GM18519 (cell line): ENCODE data around the gene SLC43A3.

Source experiments
- ATAC-seq: cut with Tn5 transposase; IDR thresholded peaks from one replicate; pipeline ENCODE4 v1.9.1; 2021; ENCODE audit warnings: mild to moderate bottlenecking, moderate library complexity; ENCODE audit not compliant: unreplicated experiment, low FRiP score

The SLC43A3 gene

GRCh38 chr11:57426929-57427726 is at the start of gene SLC43A3:
Gene SLC43A3, minus strand, starts transcription at chr11:57427121. Its CDS starts 949 bp downstream, at chr11:57426172.
- peak; percentile 35 for ATAC-seq

DNA sequence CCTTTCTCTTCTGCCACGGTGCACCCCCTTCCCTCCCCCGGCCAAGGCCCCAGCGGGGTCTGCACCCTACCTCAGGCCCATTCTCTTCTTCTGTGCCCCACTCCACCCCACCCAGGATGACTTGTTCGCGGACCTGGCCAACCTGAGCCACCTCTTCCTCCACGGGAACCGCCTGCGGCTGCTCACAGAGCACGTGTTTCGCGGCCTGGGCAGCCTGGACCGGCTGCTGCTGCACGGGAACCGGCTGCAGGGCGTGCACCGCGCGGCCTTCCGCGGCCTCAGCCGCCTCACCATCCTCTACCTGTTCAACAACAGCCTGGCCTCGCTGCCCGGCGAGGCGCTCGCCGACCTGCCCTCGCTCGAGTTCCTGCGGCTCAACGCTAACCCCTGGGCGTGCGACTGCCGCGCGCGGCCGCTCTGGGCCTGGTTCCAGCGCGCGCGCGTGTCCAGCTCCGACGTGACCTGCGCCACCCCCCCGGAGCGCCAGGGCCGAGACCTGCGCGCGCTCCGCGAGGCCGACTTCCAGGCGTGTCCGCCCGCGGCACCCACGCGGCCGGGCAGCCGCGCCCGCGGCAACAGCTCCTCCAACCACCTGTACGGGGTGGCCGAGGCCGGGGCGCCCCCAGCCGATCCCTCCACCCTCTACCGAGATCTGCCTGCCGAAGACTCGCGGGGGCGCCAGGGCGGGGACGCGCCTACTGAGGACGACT is 49.3 kb upstream of the SLC43A3 start:
- ATAC-seq = peak; percentile 23

DNA sequence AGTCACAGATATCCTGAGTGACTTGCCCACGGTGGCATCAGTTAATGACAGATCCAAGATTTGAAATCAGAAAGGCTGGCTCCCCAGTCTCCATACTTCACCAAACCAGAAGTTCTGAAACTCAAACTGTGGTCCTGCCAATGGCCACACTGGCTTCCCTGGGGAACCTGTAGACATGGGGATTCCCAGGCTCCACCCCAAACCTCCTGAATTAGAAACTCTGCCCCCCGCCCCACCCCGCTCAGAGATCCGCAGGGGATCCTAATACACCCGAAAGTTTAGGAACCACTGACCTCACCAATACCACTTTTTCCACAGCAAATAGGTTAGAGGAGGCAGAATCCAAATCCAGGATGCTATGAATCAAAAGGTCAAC is 48.7 kb upstream of the SLC43A3 start:
- ATAC-seq = no peak

DNA sequence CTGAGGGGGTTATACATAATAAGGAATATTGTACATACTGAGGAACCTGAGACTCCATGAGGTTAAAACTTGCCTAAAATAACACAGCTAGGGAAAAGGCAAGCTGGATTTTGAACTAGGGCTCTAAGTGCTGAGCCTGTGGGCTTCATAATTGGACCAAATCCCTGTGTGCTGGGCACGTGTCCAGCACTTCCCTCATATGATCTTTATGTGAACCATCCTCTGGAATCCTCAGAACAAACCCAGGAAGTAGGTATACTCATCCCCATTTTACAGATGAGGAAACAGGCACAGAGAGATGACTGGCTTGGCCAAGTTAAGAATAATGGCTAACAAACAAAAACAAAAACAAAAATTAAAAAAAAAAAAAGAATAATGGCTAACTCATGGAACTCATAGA is 48.3 kb upstream of the SLC43A3 start:
- ATAC-seq = no peak

DNA sequence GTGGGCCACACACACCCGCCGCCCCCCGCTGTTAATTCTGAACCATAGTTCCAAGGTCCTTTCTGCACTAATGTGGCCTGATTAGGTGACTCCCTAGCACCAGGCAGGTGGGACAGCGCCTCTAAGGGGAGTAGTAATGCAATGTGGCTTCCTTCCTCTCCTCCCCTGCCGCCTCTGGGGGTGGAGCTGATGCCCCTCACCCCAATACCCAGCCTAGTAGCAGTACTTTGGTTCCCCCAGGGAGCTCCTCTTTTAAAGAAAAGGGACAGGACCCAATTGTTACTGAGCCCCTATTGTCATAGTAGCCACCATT is 47.8 kb upstream of the SLC43A3 start:
- no peak for ATAC-seq

- no peak for ATAC-seq
These were observed 47.3 kb upstream of the SLC43A3 start for GRCh38 chr11:57474017-57474802.

DNA sequence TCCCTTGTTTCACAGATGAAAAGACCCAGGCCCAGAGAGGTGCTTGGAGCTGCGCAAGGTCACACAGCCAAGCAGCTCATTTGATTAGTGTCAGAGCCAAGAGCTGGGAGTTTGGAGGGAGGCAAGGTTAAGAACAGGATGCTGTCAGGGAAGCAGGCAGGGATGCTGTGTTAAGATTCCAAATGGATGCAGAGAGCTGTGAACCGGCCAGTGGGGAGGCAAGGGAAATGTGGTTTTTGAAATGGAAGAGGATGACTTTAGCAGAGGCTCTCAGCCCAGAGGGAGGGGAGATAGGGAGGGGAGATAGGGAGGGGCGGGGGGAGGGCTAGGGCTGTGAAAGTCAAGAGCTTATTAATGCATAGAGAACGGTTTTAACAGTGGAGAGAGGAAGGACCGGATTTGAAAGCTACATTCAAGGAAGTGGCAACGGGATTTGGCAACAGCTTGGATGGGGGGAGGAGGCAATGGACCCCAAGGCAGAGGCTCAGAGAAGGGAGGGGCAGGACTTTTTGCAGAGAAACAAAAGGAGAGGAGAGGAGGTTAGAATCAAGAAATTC is 46.4 kb upstream of the SLC43A3 start:
- no peak for ATAC-seq

DNA sequence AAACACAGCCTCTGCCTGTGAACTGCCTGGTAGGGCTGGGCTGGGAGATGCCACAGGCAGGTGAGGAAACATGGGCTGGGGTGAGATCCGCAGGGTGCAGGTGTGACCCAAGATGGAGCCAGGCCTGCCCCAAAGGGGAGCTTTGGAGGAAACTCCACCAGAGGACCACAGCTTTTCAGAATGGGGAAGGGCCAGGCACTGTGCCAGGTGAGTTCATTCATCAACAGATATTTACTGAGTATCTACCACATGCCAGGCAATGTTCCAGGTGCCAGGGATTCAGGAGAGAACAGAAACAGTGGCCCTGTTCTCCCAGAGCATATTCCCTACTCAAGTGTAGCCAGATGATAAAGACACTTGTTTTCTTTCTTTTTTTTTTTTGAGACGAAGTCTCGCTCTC is 44.6 kb upstream of the SLC43A3 start:
- ATAC-seq = no peak

- no peak for ATAC-seq
These were observed 42.3 kb upstream of the SLC43A3 start for GRCh38 chr11:57469268-57469667.

- ATAC-seq = no peak
These were observed 41.4 kb upstream of the SLC43A3 start for GRCh38 chr11:57468276-57468675.

DNA sequence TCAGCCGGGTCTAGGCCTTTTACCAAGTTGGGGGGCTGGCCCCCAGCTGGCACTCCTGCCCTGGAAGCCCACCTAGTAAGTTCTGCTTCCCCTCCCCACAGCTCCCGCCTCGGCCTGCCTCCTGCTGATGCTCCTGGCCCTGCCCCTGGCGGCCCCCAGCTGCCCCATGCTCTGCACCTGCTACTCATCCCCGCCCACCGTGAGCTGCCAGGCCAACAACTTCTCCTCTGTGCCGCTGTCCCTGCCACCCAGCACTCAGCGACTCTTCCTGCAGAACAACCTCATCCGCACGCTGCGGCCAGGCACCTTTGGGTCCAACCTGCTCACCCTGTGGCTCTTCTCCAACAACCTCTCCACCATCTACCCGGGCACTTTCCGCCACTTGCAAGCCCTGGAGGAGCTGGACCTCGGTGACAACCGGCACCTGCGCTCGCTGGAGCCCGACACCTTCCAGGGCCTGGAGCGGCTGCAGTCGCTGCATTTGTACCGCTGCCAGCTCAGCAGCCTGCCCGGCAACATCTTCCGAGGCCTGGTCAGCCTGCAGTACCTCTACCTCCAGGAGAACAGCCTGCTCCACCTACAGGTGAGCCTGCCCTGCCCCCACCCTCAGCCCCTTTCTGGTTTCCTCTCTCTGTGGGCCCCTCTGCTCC is 40.7 kb upstream of the SLC43A3 start:
- ATAC-seq = no peak

- ATAC-seq = no peak
These were observed 39.8 kb upstream of the SLC43A3 start for GRCh38 chr11:57466680-57467079.

GRCh38 chr11:57464539-57465181 is 37.7 kb upstream of the SLC43A3 start:
- ATAC-seq = no peak

- ATAC-seq = no peak
These were observed 37.0 kb upstream of the SLC43A3 start for GRCh38 chr11:57463671-57464538.

DNA sequence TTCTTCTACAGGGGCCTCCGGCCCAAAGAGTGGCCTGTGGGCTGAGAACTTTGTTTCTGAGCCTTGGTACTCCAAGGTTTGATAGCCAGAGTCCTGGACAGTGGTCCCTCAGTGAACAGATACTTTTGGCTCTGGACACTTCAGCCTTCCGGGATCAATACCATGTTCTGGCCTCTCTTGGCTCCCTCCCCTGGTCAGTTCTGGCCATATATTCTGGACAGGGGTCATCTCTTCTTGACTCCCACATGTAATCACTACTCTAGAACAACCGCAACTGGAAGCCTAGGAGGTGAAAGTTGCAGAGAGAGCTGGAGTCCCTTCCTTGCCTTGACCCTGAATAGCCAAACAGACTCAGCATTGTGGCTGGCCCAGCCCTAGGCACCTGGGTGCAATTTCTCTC is 35.7 kb upstream of the SLC43A3 start:
- ATAC-seq = no peak

- no peak for ATAC-seq
These were observed 35.0 kb upstream of the SLC43A3 start for GRCh38 chr11:57461841-57462489.

DNA sequence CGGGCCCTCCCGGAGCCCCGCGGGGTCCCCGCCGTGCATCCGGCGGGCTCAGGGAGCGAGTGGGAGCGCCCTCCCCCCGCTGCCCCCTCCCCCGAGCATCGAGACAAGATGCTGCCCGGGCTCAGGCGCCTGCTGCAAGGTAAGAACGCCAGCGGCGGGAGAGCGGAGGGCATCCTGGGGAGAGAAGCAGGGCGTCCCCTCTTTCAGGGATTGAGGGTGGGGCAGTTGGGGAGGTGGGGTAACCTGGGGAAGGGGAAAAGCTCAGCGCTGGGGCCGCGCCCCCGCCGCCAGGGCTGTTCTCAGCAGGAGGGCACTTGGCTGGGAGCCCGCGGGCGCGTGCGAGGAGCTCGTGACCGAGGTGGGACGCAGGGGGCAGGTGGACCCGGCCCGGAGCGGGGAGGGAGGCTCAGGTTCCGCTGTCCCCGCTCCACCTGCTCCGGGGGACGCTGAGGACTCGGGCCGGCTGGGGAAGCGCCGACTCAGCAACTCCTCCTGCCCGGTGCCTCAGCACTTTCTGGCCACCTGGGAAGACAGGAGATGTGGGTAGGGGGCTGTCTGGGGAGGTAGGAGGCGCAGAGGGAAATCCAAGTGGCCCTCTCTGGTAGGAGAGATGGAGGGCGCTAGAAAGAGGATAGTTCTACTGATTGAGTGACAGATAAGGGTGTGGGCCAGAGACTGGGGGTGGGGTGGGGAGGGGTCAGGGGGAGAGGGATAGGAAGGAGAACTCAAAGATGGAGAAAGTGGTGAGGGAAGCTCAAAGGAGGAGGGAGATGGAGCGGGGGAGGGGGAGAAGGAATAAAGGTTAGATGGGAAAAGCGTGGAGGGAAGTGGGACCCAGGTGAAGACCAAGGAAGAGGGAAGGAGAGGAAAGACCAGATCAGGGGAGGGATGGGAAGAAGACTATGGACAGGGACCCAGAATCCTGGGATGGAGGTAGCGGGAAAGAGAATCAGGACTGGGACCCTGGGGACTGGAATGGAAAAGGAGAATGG is 34.1 kb upstream of the SLC43A3 start:
- ATAC-seq = no peak
